Heart left ventricle (tissue), 13 donors: Measurements from ENCODE around the gene MRM1.

Experiments used
- CTCF ChIP-seq, 12 donors: fragments of 200-600 bp; sonication (generic) in 4 of 12; IDR thresholded peaks; one replicate each; pipeline versions ENCODE4 v1.5.0 to v1.8.0; 2018 to 2022; ENCODE audit warnings: antibody characterized with exemption in 12 of 12, mild to moderate bottlenecking in 5 of 12
- POLR2A ChIP-seq, 2 donors: fragments of 450-650 bp; IDR thresholded peaks; one replicate each; pipeline ENCODE4 v1.6.1; 2017; ENCODE audit warnings: antibody characterized with exemption in 2 of 2, mild to moderate bottlenecking in 2 of 2, moderate library complexity in 2 of 2
- donor health status: ischemic (EF 13 %, LVEDD 7.1; RV severe dilation, severe dysfunction).
- donor health status: DM: no; HTN: yes; CAD: no.
- donor health status: DM: no; HTN: no; CAD: no.
- donor health status: ischemic (EF 25% LVEDD 6.9; RV normal size, moderate dysfunction).
- donor health status: ischemic (EF 25% LVEDD 5.7; RV mildly dilated, moderate dysfunction).
- donor health status: ischemic (EF 35%, LVEDD 5.7; RV mildly dilated, moderate dysfunction).
- donor health status: nonischemic (EF 11% LVEDD 7.7; RV severe dilation, severe dysfunction).
- donor health status: DM: yes; HTN: yes; CAD: no.
- donor health status: PGD.
- donor health status: ischemic (EF 29% LVEDD 5.4; RV normal size, mild dysfunction).
- donor health status: nonischemic (EF 23%, LVEDD 6.1; RV moderate dilation, normal function).

DNA sequence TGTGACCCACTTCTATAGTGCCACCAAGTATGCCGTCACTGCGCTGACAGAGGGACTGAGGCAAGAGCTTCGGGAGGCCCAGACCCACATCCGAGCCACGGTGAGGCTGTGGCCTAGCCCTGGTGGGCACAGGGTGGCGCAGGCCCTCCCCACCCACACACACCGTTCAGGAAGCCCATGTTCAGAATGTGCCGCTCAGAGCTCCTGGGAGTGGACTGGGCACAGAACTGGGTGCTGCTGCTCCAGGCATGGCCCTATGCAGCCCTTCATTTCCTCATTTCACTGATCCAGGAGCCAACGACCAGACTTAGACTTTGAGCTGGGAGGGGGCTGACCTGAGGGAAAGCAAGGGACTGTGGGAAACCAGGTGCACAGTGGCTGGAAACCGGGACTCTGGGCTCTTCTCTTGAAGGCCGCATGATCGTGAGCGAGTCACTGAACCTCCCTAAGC, 2.4 kb upstream of the MRM1 start:
- TF ChIP-seq CTCF (IDR thresholded peaks at IDR 0.05) (no peak), POLR2A (IDR thresholded peaks at IDR 0.05) (no peak)
